ENCODE results near the gene FAM219B. TPM values are rescaled to one million over a fixed set of nuclear protein-coding genes. Genes with fewer than 3 reads are reported as not detected.

Gene FAM219B
- total and polyA plus RNA-seq, 2 experiments from 2014 or later: 28.8 to 61.4 TPM

- no peaks in the 10 kb centered on the region for H3K4me1 ChIP-seq (ENCODE audit: insufficient read depth)
- no peaks in the 10 kb centered on the region for H3K27me3 ChIP-seq (ENCODE audit: insufficient read depth)
- peaks cover 2% of the 10 kb centered on the region for H3K27me3 Mint-ChIP-seq (ENCODE audit: insufficient read depth, low read depth, poor library complexity)
- no peak for ATAC-seq
- no peaks in the 10 kb centered on the region for H3F3A ChIP-seq (replicated peaks; ENCODE audit: low read depth)
- H3K27ac ChIP-seq (ENCODE audit: low read depth): no peak overlapping the region
- no peak overlapping the region for H3K27ac Mint-ChIP-seq
- peaks cover 16% of the 10 kb centered on the region; the same call in 2 of the 3 replicates for H3K36me3 Mint-ChIP-seq (ENCODE audit: low read depth)
- TF ChIP-seq EZH2phosphoT487 (IDR thresholded peaks at IDR 0.05; ENCODE audit: unreplicated experiment): no peak
- no peak for TF ChIP-seq EZH2 (IDR thresholded peaks at IDR 0.05; ENCODE audit: low read depth, unreplicated experiment)
- no peak for TF ChIP-seq POLR2AphosphoS5 (IDR thresholded peaks at IDR 0.05; ENCODE audit: low read depth)
- TF ChIP-seq ZNF114 (CRISPR knock-in tag; IDR thresholded peaks at IDR 0.05): no peak
- TF ChIP-seq NANOG (IDR thresholded peaks at IDR 0.05; ENCODE audit: borderline replicate concordance): no peak
- no peak for TF ChIP-seq REST (IDR thresholded peaks at IDR 0.05; ENCODE audit: unreplicated experiment)
- TF ChIP-seq, protein P1, sequence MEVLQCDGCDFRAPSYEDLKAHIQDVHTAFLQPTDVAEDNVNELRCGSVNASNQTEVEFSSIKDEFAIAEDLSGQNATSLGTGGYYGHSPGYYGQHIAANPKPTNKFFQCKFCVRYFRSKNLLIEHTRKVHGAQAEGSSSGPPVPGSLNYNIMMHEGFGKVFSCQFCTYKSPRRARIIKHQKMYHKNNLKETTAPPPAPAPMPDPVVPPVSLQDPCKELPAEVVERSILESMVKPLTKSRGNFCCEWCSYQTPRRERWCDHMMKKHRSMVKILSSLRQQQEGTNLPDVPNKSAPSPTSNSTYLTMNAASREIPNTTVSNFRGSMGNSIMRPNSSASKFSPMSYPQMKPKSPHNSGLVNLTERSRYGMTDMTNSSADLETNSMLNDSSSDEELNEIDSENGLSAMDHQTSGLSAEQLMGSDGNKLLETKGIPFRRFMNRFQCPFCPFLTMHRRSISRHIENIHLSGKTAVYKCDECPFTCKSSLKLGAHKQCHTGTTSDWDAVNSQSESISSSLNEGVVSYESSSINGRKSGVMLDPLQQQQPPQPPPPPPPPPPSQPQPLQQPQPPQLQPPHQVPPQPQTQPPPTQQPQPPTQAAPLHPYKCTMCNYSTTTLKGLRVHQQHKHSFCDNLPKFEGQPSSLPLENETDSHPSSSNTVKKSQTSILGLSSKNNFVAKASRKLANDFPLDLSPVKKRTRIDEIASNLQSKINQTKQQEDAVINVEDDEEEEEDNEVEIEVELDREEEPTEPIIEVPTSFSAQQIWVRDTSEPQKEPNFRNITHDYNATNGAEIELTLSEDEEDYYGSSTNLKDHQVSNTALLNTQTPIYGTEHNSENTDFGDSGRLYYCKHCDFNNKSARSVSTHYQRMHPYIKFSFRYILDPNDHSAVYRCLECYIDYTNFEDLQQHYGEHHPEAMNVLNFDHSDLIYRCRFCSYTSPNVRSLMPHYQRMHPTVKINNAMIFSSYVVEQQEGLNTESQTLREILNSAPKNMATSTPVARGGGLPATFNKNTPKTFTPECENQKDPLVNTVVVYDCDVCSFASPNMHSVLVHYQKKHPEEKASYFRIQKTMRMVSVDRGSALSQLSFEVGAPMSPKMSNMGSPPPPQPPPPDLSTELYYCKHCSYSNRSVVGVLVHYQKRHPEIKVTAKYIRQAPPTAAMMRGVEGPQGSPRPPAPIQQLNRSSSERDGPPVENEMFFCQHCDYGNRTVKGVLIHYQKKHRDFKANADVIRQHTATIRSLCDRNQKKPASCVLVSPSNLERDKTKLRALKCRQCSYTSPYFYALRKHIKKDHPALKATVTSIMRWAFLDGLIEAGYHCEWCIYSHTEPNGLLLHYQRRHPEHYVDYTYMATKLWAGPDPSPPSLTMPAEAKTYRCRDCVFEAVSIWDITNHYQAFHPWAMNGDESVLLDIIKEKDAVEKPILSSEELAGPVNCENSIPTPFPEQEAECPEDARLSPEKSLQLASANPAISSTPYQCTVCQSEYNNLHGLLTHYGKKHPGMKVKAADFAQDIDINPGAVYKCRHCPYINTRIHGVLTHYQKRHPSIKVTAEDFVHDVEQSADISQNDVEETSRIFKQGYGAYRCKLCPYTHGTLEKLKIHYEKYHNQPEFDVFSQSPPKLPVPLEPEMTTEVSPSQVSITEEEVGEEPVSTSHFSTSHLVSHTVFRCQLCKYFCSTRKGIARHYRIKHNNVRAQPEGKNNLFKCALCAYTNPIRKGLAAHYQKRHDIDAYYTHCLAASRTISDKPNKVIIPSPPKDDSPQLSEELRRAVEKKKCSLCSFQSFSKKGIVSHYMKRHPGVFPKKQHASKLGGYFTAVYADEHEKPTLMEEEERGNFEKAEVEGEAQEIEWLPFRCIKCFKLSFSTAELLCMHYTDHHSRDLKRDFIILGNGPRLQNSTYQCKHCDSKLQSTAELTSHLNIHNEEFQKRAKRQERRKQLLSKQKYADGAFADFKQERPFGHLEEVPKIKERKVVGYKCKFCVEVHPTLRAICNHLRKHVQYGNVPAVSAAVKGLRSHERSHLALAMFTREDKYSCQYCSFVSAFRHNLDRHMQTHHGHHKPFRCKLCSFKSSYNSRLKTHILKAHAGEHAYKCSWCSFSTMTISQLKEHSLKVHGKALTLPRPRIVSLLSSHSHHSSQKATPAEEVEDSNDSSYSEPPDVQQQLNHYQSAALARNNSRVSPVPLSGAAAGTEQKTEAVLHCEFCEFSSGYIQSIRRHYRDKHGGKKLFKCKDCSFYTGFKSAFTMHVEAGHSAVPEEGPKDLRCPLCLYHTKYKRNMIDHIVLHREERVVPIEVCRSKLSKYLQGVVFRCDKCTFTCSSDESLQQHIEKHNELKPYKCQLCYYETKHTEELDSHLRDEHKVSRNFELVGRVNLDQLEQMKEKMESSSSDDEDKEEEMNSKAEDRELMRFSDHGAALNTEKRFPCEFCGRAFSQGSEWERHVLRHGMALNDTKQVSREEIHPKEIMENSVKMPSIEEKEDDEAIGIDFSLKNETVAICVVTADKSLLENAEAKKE (CRISPR knock-in tag; IDR thresholded peaks at IDR 0.05): no peak
- no peak for TF ChIP-seq ETS1 (IDR thresholded peaks at IDR 0.05)
- no peak for TF ChIP-seq ZNF331 (CRISPR knock-in tag; IDR thresholded peaks at IDR 0.05; ENCODE audit: low read depth)
- TF ChIP-seq CREB1 (CRISPR knock-in tag; IDR thresholded peaks at IDR 0.05; ENCODE audit: low read depth): no peak
- TF ChIP-seq, protein P2, sequence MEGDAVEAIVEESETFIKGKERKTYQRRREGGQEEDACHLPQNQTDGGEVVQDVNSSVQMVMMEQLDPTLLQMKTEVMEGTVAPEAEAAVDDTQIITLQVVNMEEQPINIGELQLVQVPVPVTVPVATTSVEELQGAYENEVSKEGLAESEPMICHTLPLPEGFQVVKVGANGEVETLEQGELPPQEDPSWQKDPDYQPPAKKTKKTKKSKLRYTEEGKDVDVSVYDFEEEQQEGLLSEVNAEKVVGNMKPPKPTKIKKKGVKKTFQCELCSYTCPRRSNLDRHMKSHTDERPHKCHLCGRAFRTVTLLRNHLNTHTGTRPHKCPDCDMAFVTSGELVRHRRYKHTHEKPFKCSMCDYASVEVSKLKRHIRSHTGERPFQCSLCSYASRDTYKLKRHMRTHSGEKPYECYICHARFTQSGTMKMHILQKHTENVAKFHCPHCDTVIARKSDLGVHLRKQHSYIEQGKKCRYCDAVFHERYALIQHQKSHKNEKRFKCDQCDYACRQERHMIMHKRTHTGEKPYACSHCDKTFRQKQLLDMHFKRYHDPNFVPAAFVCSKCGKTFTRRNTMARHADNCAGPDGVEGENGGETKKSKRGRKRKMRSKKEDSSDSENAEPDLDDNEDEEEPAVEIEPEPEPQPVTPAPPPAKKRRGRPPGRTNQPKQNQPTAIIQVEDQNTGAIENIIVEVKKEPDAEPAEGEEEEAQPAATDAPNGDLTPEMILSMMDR (conservative IDR thresholded peaks at IDR 0.05; ENCODE audit: low read depth in 2 of 2): no peak
- TF ChIP-seq STAT1 (IDR thresholded peaks at IDR 0.05; ENCODE audit: unreplicated experiment): no peak
- no peak for TF ChIP-seq JUNB (IDR thresholded peaks at IDR 0.05; ENCODE audit: unreplicated experiment)
- peaks cover 40% of the 10 kb centered on the region for H3K79me2 ChIP-seq (replicated peaks; ENCODE audit: insufficient read depth)
- H3K4me3 Mint-ChIP-seq: no peak overlapping the region
- peaks cover 21% of the 10 kb centered on the region for H4K20me1 ChIP-seq (replicated peaks; ENCODE audit: insufficient read depth)
- H3K36me3 ChIP-seq (ENCODE audit: insufficient read depth): no peaks in the 10 kb centered on the region
- peaks cover 7% of the 10 kb centered on the region for H3K4me1 Mint-ChIP-seq
- no peak overlapping the region for H3K4me2 ChIP-seq
- H3K9me2 ChIP-seq (ENCODE audit: insufficient read depth): no peaks in the 10 kb centered on the region
- DNase-seq (ENCODE audit: low spot score): no peak
- no peaks in the 10 kb centered on the region for H3K9me3 Mint-ChIP-seq
- H3K4me3 ChIP-seq: no peak overlapping the region
- no peak overlapping the region for H2AFZ ChIP-seq
Observed at GRCh38 chr15:74864296-74864695, 42.4 kb downstream of the FAM219B start.
